GM19025 (cell line): ENCODE data around the gene SLC16A11.
"Not testable (repeated sequence)": the region's sequence is repeated elsewhere in the genome, so short reads cannot be mapped to it uniquely, and the experiment has no call there.

Experiments used
- ATAC-seq: cut with Tn5 transposase; IDR thresholded peaks from one replicate; pipeline ENCODE4 v1.9.1; 2021; ENCODE audit warnings: mild to moderate bottlenecking, low read depth, moderate library complexity; ENCODE audit not compliant: unreplicated experiment

The SLC16A11 gene

DNA sequence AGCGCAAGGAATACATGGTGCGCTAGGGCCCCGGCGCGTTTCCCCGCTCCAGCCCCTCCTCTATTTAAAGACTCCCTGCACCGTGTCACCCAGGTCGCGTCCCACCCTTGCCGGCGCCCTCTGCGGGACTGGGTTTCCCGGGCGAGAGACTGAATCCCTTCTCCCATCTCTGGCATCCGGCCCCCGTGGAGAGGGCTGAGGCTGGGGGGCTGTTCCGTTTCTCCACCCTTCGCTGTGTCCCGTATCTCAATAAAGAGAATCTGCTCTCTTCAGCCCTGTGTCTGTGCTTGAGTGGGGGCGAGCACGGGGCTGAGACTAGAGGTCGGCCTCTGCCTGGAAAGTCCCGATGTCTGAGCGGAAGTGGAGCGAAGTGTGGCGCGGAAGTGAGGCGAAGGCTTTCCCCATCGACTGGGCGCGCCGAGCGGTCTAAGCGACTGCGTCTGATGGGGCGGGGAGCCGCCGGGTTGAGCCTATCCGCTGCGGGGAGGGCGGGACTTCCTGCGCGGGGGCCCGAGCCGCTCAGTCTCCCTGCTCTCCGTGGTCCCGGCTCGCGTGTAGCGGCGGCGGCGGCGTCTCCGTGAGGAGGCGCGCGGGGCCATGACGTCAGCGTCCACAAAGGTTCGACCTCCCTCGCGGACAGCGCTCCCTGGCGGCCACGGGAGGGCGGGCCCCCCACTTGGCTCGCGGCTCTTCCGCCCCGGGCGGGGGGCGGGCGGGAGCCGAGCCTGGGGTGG lies 29.5 kb downstream of the SLC16A11 start:
- peak; percentile 85 for ATAC-seq

DNA sequence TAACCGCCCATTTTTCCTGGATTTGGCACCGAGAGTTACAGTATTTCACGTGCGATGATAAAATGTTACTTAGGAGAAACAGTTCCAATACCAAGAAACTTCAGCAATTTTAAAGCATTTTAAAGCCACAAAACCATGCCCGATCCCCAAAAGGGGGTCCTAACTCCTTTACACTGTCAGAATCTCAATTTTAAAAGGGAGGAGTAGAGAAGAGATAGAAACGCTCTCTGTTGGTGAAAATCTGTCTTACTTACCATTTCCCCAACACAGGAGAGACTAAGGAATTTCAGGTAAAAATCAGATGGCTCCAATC lies 32.0 kb downstream of the SLC16A11 start:
- ATAC-seq, result no peak

GRCh38 chr17:7011415-7011814 lies 32.5 kb downstream of the SLC16A11 start:
- ATAC-seq, result no peak

GRCh38 chr17:7010523-7010922 lies 33.4 kb downstream of the SLC16A11 start:
- no peak for ATAC-seq

DNA sequence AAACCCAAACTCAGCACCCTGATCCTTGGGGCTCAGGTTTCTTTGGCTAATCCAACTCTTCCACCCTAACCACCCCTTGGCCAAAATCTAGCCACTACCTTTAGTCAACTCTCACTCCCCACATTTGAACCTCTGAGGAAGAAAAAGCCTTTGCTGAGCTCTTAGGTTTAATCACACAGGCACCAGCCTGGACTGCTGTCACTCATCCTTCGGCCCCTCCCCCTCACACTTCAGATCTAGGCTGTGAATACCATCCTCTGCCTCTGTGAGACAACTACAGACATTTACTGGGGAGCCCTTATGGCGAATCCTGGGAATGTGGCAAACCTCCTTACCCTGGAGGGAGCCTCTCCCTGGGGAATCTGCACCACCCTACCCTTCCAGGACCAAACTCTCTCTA lies 36.7 kb downstream of the SLC16A11 start:
- no peak for ATAC-seq

DNA sequence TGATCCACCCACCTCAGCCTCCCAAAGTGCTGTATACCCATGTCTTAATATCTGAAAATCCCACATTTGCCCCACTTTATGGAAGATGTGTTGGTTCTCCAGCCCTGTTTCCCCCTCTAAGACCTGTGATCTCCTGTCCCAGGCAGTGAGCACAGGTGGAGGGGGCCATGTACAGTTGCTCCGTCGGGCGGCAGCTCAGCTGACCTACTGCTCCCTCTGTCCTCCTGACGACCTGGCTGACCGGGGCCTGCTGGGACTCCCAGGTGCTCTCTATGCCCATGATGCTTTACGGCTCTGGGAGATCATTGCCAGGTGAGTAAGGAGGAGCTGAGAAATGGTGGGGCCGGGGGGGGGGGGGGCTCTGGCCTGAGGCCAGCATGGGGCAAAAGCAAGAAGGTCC lies 38.2 kb downstream of the SLC16A11 start:
- no peak for ATAC-seq

DNA sequence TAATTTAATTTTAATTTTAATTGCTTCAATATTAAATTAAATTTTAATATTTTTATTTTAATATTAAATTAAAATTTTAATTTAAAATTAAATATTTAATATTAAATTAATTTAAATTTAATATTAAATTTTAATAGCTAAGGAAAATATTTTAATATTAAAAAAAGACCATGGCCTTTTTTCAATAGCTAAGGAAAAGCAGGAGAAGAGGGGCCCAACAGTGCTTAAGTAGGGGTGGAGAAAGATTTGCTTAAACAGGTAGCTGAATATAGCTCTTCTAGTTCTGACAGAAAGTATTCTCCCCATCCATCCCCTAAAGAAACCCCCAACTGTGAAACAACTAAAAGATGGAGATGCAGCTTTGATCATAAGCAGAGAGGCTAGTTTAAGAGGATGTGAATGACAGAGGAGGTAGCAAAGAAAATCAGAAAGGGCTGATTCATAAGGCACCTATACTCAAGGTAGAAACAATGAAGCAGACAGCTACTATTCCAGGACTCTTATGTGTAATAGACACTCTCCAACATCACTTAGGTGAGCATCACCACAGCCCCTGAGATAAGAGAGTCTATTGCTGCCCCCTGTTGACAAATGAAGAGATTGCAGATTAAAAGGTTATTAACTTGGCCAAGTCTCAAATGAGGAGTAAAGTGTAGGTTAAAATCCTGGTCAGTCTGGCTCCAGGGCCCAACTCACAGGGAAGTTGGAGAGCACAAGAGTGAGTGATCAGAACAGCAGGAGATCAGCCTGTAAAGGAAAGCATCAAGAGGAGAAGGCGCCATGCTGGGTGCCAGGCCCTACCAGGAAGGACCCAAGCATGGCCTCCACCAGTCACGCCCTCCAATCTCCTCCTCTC lies 39.3 kb downstream of the SLC16A11 start:
- ATAC-seq, result no peak

DNA sequence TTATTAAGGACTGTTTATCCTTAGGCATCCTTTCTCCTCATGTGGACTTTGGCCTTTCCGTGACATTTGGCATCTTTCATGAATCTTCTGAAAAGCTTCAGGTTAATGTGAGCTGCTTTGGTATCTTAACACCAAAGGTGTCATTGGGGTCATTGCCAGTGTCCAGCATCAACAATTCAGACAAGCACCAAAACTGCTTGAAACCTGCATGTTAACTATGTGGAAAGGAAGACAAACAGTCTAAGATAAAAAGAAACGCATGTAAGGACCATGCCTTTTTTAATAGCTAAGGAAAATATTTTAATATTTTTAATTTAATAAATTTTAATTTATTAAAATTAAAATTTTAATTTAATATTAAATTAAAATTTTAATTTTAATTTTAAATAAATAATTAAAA lies 40.1 kb downstream of the SLC16A11 start:
- no peak for ATAC-seq

DNA sequence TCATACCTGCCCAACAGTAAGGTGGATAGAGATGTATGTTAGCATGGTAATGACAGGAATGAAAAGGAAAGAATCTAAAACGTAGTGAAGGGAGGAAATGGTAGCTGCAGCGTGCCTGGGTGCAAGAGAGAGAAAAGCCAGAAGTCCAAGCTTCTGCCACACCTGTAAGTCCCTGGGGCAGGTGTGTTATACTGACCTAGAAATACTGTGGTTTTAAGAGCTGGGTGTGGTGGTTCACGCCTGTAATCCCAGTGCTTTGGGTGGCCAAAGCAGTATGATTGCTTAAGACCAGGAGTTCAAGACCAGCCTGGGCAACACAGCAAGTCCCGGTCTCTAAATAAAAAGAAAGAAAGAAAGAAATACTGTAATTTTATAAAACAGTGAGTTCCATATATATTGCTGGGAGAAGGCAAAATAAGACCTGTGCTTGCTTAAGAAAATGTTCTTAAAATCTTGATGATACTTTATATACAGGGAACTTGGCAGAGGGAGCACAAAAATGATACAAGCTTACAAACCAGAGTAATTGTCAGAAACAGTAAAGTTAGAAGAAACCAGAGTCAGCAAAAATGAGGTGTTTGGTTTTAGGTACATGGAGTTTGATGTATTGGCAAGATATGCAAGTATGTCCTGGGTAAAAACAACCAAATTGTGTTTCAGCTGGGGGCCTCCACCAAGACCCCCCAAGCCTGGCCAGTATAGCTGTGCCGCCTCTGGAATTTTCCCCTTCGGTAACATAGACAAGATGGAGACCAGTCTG lies 41.4 kb downstream of the SLC16A11 start:
- ATAC-seq, result no peak

DNA sequence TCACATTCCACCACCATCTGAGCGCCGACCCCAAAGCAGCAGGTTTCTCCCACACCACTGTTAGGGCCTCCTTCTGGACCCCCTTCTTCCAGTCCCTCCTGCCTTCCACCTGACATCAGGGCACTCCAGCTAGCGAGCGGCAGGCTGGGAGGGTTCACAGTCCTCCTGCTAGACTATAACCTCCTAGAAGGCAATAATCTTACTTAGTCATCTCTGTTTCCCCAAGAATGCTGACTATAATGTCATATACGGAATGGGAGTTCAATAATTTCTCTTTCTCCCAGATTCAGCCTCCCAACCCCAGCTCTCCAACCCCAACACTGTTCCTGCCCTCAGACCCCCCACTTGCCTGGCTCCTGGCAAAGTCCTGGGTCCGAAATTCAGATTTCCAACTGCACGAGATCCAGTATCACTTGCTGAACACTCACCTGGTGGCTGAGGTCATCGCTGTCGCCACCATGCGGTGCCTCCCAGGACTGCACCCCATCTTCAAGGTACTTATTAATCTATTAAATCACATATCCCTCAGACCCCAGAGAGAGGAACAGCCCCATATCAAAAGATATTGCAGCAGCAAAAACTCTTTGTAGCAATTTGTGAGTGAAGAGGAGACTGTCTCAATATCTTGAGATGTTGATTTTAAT lies 42.5 kb downstream of the SLC16A11 start:
- no peak for ATAC-seq

DNA sequence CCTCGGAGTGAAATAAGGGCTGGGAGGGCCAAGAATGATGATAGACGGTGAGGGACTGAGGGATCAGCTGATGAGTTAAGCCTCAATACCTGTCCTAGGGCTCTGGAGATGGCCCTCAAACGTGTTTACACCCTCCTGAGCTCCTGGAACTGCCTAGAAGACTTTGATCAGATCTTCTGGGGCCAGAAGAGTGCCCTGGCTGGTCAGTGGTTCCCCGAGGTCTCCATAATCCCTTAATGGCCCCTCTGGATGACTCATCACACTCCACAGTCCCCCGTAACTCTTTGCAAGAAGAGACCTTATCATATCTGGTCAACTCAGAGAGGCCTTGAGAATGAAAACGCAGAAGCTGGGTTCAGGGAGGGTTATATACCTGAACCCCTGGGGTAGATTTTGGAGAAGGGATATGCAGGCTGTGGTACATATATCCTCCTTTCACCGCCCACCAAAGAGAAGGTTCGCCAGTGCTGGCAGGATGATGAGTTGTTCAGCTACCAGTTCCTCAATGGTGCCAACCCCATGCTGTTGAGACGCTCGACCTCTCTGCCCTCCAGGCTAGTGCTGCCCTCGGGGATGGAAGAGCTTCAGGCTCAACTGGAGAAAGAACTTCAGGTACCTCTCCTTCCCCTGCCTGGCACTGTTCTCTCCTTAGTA lies 44.9 kb downstream of the SLC16A11 start:
- no peak for ATAC-seq

- ATAC-seq, result no peak
These were observed 46.7 kb downstream of the SLC16A11 start for GRCh38 chr17:6997171-6997570.

DNA sequence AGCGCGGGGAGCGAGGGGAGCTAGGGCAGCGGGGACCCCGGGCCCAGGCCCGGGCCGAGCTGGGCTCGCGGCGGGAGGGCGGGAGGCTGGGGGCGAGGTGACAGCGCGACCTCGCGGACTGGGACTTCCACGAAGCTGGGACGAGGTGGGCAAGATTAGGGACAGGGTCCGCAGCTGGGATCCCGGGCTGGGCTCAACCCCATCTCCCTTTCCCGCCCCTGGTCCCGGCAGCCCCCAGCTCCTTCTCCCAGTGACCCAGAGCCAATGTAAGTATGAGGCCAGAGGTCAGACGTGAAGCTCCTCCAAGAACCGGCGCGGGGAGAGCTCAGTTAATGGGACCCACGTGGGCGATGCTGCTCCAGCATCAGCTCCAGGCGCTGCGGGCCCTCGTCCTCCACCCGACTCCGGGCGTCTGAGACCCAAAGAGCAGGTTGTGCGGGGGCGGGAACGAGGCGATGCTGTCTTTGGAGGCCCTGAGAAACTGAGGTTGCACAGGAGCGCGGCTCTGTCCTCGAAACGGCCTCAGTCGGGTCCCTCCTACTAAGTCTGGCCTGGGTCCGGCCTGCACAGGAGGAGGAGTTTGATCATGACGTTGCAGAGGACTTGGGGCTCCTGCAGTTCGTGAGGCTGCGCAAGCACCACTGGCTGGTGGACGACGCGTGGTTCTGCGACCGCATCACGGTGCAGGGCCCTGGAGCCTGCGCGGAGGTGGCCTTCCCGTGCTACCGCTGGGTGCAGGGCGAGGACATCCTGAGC lies 47.5 kb downstream of the SLC16A11 start:
- no peak for ATAC-seq

GRCh38 chr17:6995500-6996255 lies 48.2 kb downstream of the SLC16A11 start, which contains the start of gene ALOX12:
Gene ALOX12 (plus strand): TSS chr17:6996049. CDS start chr17:6996118, 69 bp downstream.
- ATAC-seq, result no peak

DNA sequence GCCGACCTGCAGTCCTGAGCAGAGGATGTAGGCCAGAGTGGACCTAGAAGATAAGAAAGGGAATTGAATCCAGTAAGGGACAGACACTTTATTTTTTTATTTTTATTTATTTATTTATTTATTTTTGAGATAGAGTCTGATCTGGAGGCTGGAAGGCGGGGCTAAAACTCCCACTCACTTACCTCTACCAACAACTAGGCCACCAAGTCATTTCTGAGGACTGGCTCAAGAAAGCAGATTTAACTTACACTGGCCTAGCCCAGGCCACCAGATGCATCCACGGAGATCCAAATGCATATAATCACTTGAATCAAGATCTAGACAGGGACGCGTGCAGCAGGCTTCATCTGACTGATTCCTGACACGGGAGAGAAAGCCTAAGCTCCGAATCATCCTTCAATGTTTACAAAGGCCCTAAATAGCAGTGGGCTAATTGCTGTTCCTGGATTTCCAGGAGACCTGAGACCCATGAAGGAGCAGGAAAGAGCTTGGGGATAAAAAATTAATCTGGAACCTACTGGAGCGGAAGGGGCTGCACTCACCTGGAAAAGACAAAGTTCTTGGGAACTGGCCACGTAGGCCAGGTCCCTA lies 49.1 kb downstream of the SLC16A11 start:
- no peak for ATAC-seq

GRCh38 chr17:6994118-6994598 lies 49.7 kb downstream of the SLC16A11 start:
- no peak for ATAC-seq

DNA sequence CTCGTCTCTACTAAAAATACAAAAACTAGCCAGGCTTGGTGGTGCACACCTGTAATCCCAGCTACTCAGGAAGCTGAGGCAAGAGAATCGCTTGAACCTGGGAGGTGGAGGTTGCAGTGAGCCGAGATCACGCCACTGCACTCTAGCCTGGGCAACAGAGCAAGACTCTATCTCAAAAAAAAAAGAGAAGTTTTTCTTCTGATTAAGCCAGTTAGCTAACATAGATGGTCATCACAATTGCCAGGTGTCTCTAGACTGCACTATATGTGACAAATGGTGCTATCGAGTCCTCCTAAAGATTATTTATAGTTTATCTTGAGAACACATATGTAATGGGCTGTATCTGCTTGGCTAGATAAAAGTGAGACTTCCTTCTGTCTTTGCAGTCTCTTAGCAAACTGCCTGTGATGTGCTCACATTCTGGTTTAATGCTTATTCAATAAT lies 50.3 kb downstream of the SLC16A11 start:
- not testable (repeated sequence) for ATAC-seq
